PC-9 (cell line): ENCODE results near the gene VPS9D1. TPM values are rescaled to one million over a fixed set of nuclear protein-coding genes. Genes with fewer than 3 reads are reported as not detected.
"Not testable (repeated sequence)": the region's sequence is repeated elsewhere in the genome, so short reads cannot be mapped to it uniquely, and the experiment has no call there.

ENCODE experiments used
- BruUV-seq: library from RNA; stranded (reverse); fragments of 400-500 nt; replicated peaks from 2 replicates; lab custom pipeline; 2021; lab: Mats Ljungman, UMichigan
- CTCF ChIA-PET: fragments of 300-600 bp; sonication (Branson Sonifier 250); formaldehyde crosslinking; loops from one replicate; lab custom pipeline; 2022; ENCODE audit warnings: antibody characterized with exemption; lab: Charles Lee
- POLR2A ChIA-PET: fragments of 300-600 bp; sonication (Branson Sonifier 250); formaldehyde crosslinking; loops from one replicate; lab custom pipeline; 2022; ENCODE audit warnings: antibody characterized with exemption; ENCODE audit not compliant: unreplicated experiment; lab: Charles Lee
- DNase-seq, 2 experiments: peaks; one replicate each; pipeline versions ENCODE4 v3.0.0 to v3.0.0-alpha.2; 2015 to 2022; ENCODE audit warnings: mixed read lengths in 1 of 2
- H2AFZ ChIP-seq: fragments of 200-600 bp; sonication (generic); 2 replicates; pipeline ENCODE4 v1.8.1; 2017; ENCODE audit warnings: antibody characterized with exemption
- H3F3A ChIP-seq: fragments of 200-600 bp; sonication (generic); 2 replicates; pipeline ENCODE4 v1.8.1; 2017; ENCODE audit warnings: antibody characterized with exemption, mild to moderate bottlenecking, low read depth; ENCODE audit not compliant: insufficient read depth
- H3K27ac ChIP-seq: fragments of 200-600 bp; sonication (generic); 2 replicates; pipeline ENCODE4 v1.6.1; 2016; ENCODE audit warnings: mixed run types
- H3K27me3 ChIP-seq: fragments of 200-600 bp; sonication (generic); 2 replicates; pipeline ENCODE4 v1.6.1; 2016; ENCODE audit warnings: low read depth, mixed run types; ENCODE audit not compliant: insufficient read depth
- H3K36me3 ChIP-seq: fragments of 200-600 bp; sonication (generic); 2 replicates; pipeline ENCODE4 v1.6.1; 2016; ENCODE audit warnings: low read depth, mixed run types
- H3K4me1 ChIP-seq: fragments of 200-600 bp; sonication (generic); replicated peaks from 2 replicates; pipeline ENCODE4 v1.6.1; 2016; ENCODE audit warnings: mixed run types; ENCODE audit not compliant: insufficient read depth
- H3K4me2 ChIP-seq: fragments of 200-600 bp; sonication (generic); 2 replicates; pipeline ENCODE4 v1.6.1; 2017; ENCODE audit warnings: mixed run types
- H3K4me3 ChIP-seq: fragments of 200-600 bp; sonication (generic); 2 replicates; pipeline ENCODE4 v1.6.1; 2016; ENCODE audit warnings: mixed run types
- H3K79me2 ChIP-seq: fragments of 200-600 bp; sonication (generic); 2 replicates; pipeline ENCODE4 v1.6.1; 2017; ENCODE audit warnings: low read depth, mixed run types
- H3K9me2 ChIP-seq: fragments of 200-600 bp; sonication (generic); 2 replicates; pipeline ENCODE4 v1.8.1; 2017; ENCODE audit warnings: mild to moderate bottlenecking; ENCODE audit not compliant: insufficient read depth
- H3K9me3 ChIP-seq: fragments of 200-600 bp; sonication (generic); 2 replicates; pipeline ENCODE4 v1.8.1; 2016; ENCODE audit warnings: low read depth; ENCODE audit not compliant: insufficient read depth
- H4K20me1 ChIP-seq: fragments of 200-600 bp; sonication (generic); 2 replicates; pipeline ENCODE4 v1.8.1; 2017; ENCODE audit not compliant: insufficient read depth
- EZH2 ChIP-seq: fragments of 200-600 bp; sonication (generic); IDR thresholded peaks from 2 replicates; pipeline ENCODE4 v1.8.0; 2017; ENCODE audit warnings: antibody characterized with exemption, low read depth
- intact Hi-C: fragments of 100-400 bp; cut with micrococcal nuclease; formaldehyde crosslinking; loops from one replicate; pipeline ENCODE4 v1.10.0; 2022; ENCODE audit not compliant: unreplicated experiment
- total RNA-seq: library from RNA; stranded (reverse); gene quantifications from 2 replicates; pipeline ENCODE4 v1.2.3, GENCODE V29; 2021
- TF ChIP-seq, protein P1 (sequence below): fragments of 200-600 bp; sonication (generic); conservative IDR thresholded peaks from 2 replicates; pipeline ENCODE4 v1.6.1; 2017; ENCODE audit warnings: mixed run types, antibody characterized with exemption, mild to moderate bottlenecking, moderate library complexity

The VPS9D1 gene
- total RNA-seq, 1 experiment from 2014 or later = 15.2 TPM

DNA sequence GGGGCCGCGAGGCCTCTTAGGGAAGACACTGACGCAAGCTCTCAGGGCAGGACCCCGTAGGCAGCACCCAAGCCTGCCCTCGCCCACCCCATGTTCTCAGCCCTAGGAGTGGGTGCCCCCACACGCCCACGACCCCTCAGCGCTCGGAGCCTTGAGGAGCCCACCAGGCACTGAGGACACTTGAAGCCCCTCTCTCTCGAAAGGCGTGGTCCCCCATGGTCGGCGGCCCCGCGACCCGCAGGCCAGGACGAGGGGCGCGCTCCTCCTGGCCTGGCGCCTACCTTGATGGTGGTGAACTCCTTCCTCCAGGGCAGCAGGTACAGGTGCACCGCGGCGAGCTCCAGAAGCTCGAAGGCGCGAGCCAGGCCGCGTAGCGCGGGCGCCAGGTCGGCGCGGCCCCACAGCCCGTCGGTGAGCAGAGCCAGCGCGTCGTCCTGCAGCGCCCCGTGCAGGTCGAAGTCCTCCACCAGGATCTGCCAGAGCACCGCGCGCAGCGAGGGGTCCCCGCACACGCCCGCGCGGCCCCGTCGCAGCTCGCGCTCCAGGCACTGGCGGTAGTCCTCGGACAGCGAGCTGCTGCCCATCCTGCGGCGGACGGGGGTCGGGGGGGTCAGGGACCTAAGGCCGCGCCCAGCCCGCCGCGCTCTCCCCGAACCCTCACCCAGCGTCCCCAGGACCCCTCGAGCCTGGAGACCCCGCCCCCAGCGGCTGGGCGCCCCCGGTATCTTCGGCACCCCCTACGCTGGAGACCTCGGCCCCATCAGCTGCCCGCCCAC lies 19.9 kb downstream of the VPS9D1 start:
- TF ChIP-seq, protein P1, sequence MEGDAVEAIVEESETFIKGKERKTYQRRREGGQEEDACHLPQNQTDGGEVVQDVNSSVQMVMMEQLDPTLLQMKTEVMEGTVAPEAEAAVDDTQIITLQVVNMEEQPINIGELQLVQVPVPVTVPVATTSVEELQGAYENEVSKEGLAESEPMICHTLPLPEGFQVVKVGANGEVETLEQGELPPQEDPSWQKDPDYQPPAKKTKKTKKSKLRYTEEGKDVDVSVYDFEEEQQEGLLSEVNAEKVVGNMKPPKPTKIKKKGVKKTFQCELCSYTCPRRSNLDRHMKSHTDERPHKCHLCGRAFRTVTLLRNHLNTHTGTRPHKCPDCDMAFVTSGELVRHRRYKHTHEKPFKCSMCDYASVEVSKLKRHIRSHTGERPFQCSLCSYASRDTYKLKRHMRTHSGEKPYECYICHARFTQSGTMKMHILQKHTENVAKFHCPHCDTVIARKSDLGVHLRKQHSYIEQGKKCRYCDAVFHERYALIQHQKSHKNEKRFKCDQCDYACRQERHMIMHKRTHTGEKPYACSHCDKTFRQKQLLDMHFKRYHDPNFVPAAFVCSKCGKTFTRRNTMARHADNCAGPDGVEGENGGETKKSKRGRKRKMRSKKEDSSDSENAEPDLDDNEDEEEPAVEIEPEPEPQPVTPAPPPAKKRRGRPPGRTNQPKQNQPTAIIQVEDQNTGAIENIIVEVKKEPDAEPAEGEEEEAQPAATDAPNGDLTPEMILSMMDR = no peak; the same call in 1 of the 2 replicates
- no peak for TF ChIP-seq EZH2
- Histone ChIP-seq H3K9me3 (no peaks in the 10 kb centered on the region), H3K27me3 (no peaks in the 10 kb centered on the region), H3K27ac (peak overlapping the region; percentile 29; the same call in 1 of the 2 replicates), H3F3A (peaks cover 34% of the 10 kb centered on the region; the same call in 1 of the 2 replicates), H3K79me2 (no peaks in the 10 kb centered on the region), H3K36me3 (no peaks in the 10 kb centered on the region), H3K9me2 (no peaks in the 10 kb centered on the region), H4K20me1 (peaks cover 23% of the 10 kb centered on the region), H2AFZ (peak overlapping the region; percentile 71), H3K4me2 (peak overlapping the region; percentile 96), H3K4me3 (peak overlapping the region; percentile 67), H3K4me1 (peaks cover 5% of the 10 kb centered on the region; the same call in 1 of the 2 replicates)
- intact Hi-C loops = loop anchor here (1.0 to 10.0 kb wide), 6 partner anchors 18 to 456 kb away; partner anchors contain the start of gene TUBB3
- CTCF ChIA-PET = interaction anchor here (0.7 to 2.0 kb wide), 6 partner anchors 14 to 382 kb away, joined by 3 to 7 read pairs (median 4); partner anchors contain the start of genes CDK10, TCF25, VPS9D1 and ZNF276
- POLR2A ChIA-PET = interaction anchor here (0.6 to 0.9 kb wide), 5 partner anchors 16 to 173 kb away, joined by 4 to 8 read pairs (median 8); partner anchors contain the start of gene TCF25
- BruUV-seq = TSS peak; percentile 26
- peak; percentile 57 to 66 for DNase-seq

DNA sequence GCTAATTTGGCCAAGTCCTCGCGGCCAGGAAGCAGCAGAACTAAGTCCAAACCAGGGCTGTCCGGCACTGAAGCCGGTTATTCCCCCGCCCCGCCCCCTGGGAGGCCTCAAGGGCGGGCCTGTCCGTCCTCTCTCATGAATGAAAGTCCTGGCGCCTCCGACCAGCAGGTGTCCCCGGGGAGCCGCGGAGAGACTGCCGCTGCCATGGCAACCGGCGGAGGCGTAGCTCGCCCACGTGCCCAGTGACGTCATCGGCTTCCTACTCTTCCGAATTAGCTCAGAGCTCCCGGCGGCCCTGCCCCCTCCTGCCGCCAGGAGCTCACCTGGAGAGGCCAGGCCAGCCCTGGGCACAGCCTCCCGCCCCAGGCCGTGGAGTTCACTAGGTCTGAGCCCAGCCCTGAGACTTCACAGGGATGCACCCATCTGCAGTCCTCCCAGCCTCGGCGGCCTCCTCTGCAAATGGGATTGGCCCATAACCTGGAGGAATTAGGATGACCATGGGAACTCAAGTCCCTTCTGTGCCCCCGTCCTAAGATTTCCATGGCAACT lies 20.5 kb downstream of the VPS9D1 start:
- peaks cover 23% of the 10 kb centered on the region for H4K20me1 ChIP-seq
- no peaks in the 10 kb centered on the region for H3K9me2 ChIP-seq
- peaks cover 38% of the 10 kb centered on the region; the same call in 1 of the 2 replicates for H3F3A ChIP-seq
- peaks cover 5% of the 10 kb centered on the region; the same call in 1 of the 2 replicates for H3K4me1 ChIP-seq
- intact Hi-C loops = loop anchor here (1.0 to 10.0 kb wide), 6 partner anchors 19 to 455 kb away; partner anchors contain the start of gene TUBB3
- no peaks in the 10 kb centered on the region for H3K79me2 ChIP-seq
- H3K27ac ChIP-seq = peak overlapping the region; percentile 29; the same call in 1 of the 2 replicates
- POLR2A ChIA-PET = interaction anchor here (0.5 to 0.9 kb wide), 7 partner anchors 16 to 1165 kb away, joined by 4 to 12 read pairs (median 8); partner anchors contain the start of gene TCF25
- no peak overlapping the region; the same call in 1 of the 2 replicates for H2AFZ ChIP-seq
- H3K36me3 ChIP-seq = no peaks in the 10 kb centered on the region
- peak overlapping the region; percentile 67 for H3K4me3 ChIP-seq
- H3K4me2 ChIP-seq = peak overlapping the region; percentile 96
- H3K27me3 ChIP-seq = no peaks in the 10 kb centered on the region
- TF ChIP-seq, protein P1 = peak; percentile 79
- TF ChIP-seq EZH2 = no peak
- CTCF ChIA-PET = interaction anchor here (0.6 to 2.0 kb wide), 9 partner anchors 13 to 382 kb away, joined by 3 to 19 read pairs (median 5); partner anchors contain the start of genes CDK10, TCF25, VPS9D1 and ZNF276
- DNase-seq = peak; percentile 96 to 100
- no TSS peak for BruUV-seq
- no peaks in the 10 kb centered on the region for H3K9me3 ChIP-seq

DNA sequence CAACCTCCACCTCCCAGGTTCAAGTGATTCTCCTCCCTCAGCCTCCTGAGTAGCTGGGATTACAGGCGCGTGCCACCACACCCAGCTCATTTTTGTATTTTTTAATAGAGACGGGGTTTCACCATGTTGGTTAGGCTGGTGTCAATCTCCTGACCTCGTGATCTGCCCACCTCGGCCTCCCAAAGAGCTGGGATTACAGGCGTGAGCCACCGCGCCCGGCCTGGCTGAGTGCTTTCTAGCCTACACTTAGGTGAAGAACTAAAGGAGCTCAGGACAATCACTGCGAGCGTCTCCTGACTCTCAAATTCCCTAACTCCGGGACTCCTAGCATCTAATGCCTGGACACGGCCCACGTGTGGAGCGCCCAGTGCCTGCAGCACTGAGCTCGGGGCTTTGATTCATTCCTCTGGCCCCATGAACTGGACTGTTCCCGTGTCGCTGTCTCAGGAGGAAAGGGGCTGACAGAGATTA lies 21.0 kb downstream of the VPS9D1 start:
- intact Hi-C loops = loop anchor here (1.0 to 10.0 kb wide), 6 partner anchors 20 to 455 kb away; partner anchors contain the start of gene TUBB3
- not testable (repeated sequence) for H3K9me2 ChIP-seq, H3K79me2 ChIP-seq, DNase-seq, H2AFZ ChIP-seq, H3K9me3 ChIP-seq, H3K27me3 ChIP-seq, H3K4me1 ChIP-seq, H3K27ac ChIP-seq, H3K36me3 ChIP-seq
- ChIA-PET POLR2A (interaction anchor here (0.5 to 0.9 kb wide), 4 partner anchors 37 to 1165 kb away, joined by 5 to 12 read pairs (median 8); no protein-coding TSS in a partner anchor), CTCF (interaction anchor here (0.6 to 2.0 kb wide), 6 partner anchors 13 to 175 kb away, joined by 3 to 19 read pairs (median 6); partner anchors contain the start of genes CDK10 and TCF25)
- Histone ChIP-seq H4K20me1 (peaks cover 23% of the 10 kb centered on the region), H3K4me2 (peak overlapping the region; percentile 62), H3F3A (peaks cover 38% of the 10 kb centered on the region; the same call in 1 of the 2 replicates), H3K4me3 (peak overlapping the region; percentile 15; the same call in 1 of the 2 replicates)
- TSS peak; percentile 24 for BruUV-seq

DNA sequence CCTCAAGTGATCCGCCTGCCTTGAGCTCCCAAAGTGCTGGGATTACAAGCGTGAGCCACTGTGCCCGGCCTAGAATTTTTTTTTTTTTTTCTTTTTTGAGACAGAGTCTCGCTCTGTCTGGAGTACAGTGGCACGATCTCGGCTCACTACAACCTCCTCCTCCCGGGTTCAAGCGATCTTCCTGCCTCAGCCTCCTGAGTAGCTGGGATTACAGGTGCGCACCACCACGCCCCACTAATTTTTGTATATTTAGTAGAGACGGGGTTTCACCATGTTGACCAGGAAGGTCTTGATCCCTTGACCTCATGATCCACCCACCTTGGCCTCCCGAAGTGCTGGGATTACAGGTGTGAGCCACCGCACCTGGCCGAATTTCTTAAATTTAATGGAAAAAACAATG lies 22.0 kb downstream of the VPS9D1 start:
- H3K4me2 ChIP-seq, H3K9me2 ChIP-seq, H2AFZ ChIP-seq, H3K4me1 ChIP-seq, H3K79me2 ChIP-seq, H3K9me3 ChIP-seq, BruUV-seq, H3K4me3 ChIP-seq, H3K27me3 ChIP-seq, intact Hi-C loops, H3K36me3 ChIP-seq, H3K27ac ChIP-seq, DNase-seq: not testable (repeated sequence)
- ChIA-PET POLR2A (interaction anchor here (0.7 kb wide), 1 partner anchor 345 kb away, joined by 20 read pairs; no protein-coding TSS in a partner anchor), CTCF (interaction anchor here (0.6 kb wide), 1 partner anchor 76 kb away, joined by 3 read pairs; no protein-coding TSS in a partner anchor)
- Histone ChIP-seq H3F3A (peaks cover 38% of the 10 kb centered on the region; the same call in 1 of the 2 replicates), H4K20me1 (peaks cover 23% of the 10 kb centered on the region)
